Epithelial cell of proximal tubule (primary cell): Measurements from ENCODE around the gene XRCC2. TPM values are rescaled to one million over a fixed set of nuclear protein-coding genes. Genes with fewer than 3 reads are reported as not detected.

Source experiments
- DNase-seq: peaks from one replicate; pipeline ENCODE4 v3.0.0-alpha.2; 2011; ENCODE audit warnings: low read depth
- H3K4me3 ChIP-seq: 2 replicates; pipeline ENCODE4 v1.5.1; 2011; ENCODE audit warnings: low read depth, mild to moderate bottlenecking, low read length
- CTCF ChIP-seq: conservative IDR thresholded peaks from 2 replicates; pipeline ENCODE4 v1.5.1; 2012; ENCODE audit warnings: low read depth, mild to moderate bottlenecking, low read length
- total RNA-seq: library from RNA; depleted of rRNA; stranded (reverse); fragments of >200 nt; gene quantifications from 2 replicates; pipeline ENCODE4 v1.2.3, GENCODE V29; 2015

XRCC2 gene
- total RNA-seq, 1 donor from 2014 or later: 5.4 TPM

GRCh38 chr7:152672626-152673025 lies 3.3 kb downstream of the XRCC2 start:
- H3K4me3 ChIP-seq: no peak overlapping the region
- TF ChIP-seq CTCF: no peak
- DNase-seq: no peak

GRCh38 chr7:152669758-152670157 lies 6.2 kb downstream of the XRCC2 start:
- no peak for DNase-seq
- no peak overlapping the region for H3K4me3 ChIP-seq
- TF ChIP-seq CTCF: no peak

GRCh38 chr7:152668975-152669374 lies 7.0 kb downstream of the XRCC2 start:
- no peak for TF ChIP-seq CTCF
- no peak overlapping the region for H3K4me3 ChIP-seq
- DNase-seq: no peak

GRCh38 chr7:152667958-152668357 lies 8.0 kb downstream of the XRCC2 start:
- DNase-seq: no peak
- H3K4me3 ChIP-seq: no peak overlapping the region
- TF ChIP-seq CTCF: no peak

- no peak overlapping the region for H3K4me3 ChIP-seq
- no peak for TF ChIP-seq CTCF
- no peak for DNase-seq
Observed at GRCh38 chr7:152666078-152666477, 9.9 kb downstream of the XRCC2 start.

- H3K4me3 ChIP-seq: no peak overlapping the region
- TF ChIP-seq CTCF: no peak
- DNase-seq: no peak
Observed at GRCh38 chr7:152664636-152665035, 11.3 kb downstream of the XRCC2 start.

GRCh38 chr7:152663931-152664330 lies 12.0 kb downstream of the XRCC2 start:
- no peak overlapping the region for H3K4me3 ChIP-seq
- TF ChIP-seq CTCF: no peak
- no peak for DNase-seq
